Islet precursor cell (in vitro differentiated cells): Measurements from ENCODE around the gene DUSP18.
"Not testable (repeated sequence)": the region's sequence is repeated elsewhere in the genome, so short reads cannot be mapped to it uniquely, and the experiment has no call there.

Source experiments
- DNase-seq: peaks from one replicate; pipeline ENCODE4 v3.0.0-alpha.2; 2018

The DUSP18 gene

DNA sequence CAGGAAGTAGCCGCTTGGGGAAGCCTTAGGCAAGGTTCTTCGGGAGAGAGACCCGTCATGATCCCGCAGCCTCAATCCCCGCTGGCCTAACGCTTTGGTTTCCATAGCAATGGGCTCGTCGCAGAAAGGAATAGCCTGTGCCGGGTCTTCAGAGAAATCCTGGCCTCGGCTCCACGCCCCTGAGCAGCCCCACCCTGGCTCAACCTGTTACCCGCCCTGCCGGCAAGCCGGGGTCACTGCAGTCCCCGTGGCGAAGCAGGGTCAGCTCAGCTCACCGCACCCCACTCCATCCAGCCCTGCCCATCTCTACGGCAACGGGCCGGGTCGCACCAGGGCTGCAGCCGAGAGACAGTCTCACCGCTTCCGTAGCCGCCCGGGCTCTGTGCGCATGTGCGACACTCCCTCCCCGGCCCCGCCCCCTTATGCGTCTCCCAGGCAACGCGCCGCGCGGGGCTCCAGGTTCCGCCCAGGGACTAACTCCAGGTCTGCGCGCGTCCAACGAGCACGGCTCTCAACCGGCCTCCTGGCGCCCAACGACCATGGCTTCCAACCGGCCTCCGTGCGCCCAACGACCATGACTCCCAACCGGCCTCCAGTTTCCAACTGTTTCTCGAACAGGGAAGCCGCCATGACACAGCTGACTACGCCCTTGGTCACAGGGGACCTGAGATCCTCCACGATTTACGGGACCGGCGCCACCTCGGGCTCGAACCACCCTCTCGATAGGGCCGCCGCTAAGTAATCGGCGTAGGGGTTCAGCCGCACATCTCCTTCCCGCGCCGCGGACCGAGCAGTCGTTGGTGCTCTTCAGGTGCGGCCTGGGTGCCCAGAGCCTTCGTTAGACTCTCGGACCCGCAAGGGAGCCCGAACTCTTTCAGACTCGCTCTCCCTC lies at the start of gene DUSP18:
Gene DUSP18 (minus strand): TSS at position 382 of the 892 bp plus-strand sequence. CDS start 3,872 bp downstream, outside the sequence.
- DNase-seq: peak; percentile 97

GRCh38 chr22:30714062-30714461 lies 46.4 kb upstream of the DUSP18 start:
- DNase-seq: no peak

- no peak for DNase-seq
These were observed 44.4 kb upstream of the DUSP18 start for GRCh38 chr22:30712094-30712493.

- DNase-seq: not testable (repeated sequence)
These were observed 42.3 kb upstream of the DUSP18 start for GRCh38 chr22:30709980-30710379.

DNA sequence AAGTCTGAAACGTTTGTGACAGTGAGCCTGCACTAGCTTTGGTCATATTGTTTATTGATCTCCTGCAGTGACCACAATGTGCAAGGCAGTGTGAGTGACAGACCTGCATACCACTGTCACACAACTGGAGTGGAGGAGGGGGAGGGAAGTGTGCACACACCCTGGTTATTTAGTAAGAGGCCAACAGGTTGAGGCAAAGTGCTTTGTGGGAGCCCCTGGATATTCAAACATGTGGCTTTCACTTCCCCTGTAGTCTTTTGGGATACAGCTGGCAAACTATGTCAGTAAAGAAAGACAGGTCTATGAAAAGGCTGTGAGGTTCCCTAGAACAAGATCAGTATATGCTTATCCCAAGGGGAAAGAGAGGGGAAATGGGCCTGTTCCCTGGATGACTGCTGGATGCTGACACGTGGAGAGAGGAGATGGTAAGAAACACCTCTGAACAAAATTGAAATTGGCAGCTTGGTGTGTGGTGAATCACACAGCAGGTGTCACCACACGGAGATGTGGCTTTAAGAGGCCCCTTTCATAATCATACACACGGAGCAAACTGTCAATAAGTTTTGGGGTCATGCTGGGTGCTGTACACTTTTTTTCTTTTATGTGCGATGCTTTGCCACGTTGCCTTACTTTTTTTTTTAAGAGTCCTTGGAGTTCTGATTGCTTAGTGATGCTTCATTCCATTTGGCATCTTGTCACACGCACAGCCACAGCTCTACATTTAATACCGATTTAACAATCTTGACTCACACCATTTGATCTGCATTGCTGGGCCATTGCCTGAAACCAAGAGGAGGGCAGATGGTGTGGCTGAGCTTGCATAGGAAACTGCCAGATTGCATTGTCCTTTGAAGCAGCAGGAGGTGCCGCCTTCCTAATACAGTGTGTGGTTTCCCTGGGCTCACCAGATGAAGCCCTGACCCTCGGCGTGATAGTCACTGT lies 38.3 kb upstream of the DUSP18 start:
- no peak for DNase-seq

- peak; percentile 56 for DNase-seq
These were observed 37.3 kb upstream of the DUSP18 start for GRCh38 chr22:30704978-30705377.

- DNase-seq: no peak
These were observed 35.2 kb upstream of the DUSP18 start for GRCh38 chr22:30702856-30703255.

DNA sequence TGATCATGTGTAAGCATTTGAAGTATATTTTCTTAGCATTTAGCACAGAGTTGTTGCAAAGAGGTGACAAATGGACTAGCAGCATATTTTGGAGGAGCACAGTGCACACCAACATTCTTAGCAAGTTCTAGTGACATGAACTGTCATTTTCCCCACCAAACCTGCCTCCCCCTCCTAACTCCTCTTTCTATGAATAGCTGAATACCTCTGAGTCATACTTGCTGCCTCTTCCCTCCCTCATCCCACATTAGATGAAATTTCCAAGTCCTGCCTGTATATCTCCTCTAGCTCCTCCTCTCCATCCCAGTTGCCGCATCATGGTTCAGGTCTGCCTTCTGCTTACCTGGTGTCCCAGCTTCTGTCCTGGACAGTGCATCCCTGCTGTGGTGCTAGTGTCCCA lies 34.2 kb upstream of the DUSP18 start:
- no peak for DNase-seq

GRCh38 chr22:30697975-30698374 lies 30.3 kb upstream of the DUSP18 start:
- no peak for DNase-seq

- no peak for DNase-seq
These were observed 28.4 kb upstream of the DUSP18 start for GRCh38 chr22:30695871-30696655.

- no peak for DNase-seq
These were observed 27.7 kb upstream of the DUSP18 start for GRCh38 chr22:30695351-30695851.

DNA sequence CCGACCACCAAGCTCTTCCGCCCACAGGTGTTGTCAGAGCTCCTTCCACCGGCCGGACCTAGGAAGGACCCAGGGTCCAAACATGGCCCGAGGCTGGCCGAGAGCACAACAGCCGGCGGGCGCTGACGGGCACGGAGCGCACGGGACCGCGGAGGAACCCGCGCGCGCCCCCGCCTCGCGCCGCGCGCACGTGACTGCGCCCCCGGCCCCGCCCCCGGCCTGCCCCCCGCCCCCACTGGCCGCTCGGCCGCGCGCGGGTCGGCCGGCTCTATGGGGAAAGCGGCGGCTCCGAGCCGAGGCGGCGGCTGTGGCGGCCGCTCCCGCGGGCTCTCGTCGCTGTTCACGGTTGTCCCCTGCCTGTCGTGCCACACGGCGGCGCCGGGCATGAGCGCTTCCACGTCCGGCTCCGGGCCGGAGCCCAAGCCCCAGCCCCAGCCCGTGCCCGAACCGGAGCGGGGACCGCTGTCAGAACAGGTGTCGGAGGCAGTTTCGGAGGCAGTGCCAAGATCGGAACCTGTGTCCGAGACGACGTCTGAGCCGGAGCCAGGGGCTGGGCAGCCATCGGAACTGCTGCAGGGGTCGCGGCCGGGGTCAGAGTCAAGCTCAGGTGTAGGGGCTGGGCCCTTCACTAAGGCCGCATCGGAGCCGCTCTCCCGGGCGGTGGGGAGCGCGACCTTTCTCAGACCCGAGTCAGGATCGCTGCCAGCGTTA lies 27.1 kb upstream of the DUSP18 start, which contains the start of gene OSBP2:
Gene OSBP2 (plus strand): TSS at position 235 of the 711 bp plus-strand sequence. CDS start 36 bp downstream, at position 271.
- DNase-seq: peak; percentile 57

DNA sequence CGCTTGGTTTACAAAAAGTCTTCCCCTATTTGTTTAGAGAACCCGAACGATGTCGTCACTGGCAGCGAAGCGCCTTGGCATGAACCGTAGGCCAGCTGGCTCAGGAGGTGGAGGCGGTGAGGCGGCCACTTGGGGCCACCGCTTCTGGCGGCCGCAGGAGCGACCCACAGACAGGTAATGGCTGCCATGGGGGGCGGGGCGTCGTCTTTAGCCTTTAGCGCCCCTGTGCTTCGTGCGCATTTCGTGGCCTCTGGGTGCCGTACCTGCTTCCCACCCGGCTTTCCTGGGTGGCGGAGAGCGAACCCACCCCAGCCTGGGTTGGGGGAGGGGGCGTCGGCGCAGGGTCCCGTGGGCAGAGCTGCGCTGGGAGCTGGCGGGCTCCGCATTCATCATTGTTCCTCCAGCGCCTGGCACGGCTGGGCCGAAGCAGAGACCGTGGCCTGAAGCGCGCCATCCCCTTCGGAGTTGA lies 26.5 kb upstream of the DUSP18 start:
- peak; percentile 67 for DNase-seq

- DNase-seq: no peak
These were observed 23.5 kb upstream of the DUSP18 start for GRCh38 chr22:30691204-30691603.

GRCh38 chr22:30689622-30690021 lies 21.9 kb upstream of the DUSP18 start:
- no peak for DNase-seq

GRCh38 chr22:30687358-30687757 lies 19.7 kb upstream of the DUSP18 start:
- no peak for DNase-seq

DNA sequence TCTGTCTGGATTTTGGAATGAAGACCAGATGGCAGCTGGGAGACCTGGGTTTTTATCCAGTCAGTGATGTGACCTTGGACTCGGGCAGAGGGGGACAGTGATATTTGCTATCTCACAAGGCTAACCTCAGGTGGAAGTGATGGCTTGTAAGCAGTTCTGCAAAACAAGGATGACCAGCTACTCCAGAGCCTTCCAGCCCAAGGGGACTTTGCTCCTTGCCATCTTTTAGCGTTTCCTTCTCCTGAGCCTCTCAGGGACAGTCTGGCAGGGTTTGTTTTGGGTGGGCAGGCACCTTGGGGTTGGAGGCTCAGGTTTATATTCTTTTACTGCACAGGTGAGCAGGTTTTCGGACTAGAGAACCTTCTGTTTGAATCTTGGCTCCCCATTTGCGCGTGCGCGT lies 17.5 kb upstream of the DUSP18 start:
- DNase-seq: no peak

- DNase-seq: no peak
These were observed 14.2 kb upstream of the DUSP18 start for GRCh38 chr22:30681831-30682230.

DNA sequence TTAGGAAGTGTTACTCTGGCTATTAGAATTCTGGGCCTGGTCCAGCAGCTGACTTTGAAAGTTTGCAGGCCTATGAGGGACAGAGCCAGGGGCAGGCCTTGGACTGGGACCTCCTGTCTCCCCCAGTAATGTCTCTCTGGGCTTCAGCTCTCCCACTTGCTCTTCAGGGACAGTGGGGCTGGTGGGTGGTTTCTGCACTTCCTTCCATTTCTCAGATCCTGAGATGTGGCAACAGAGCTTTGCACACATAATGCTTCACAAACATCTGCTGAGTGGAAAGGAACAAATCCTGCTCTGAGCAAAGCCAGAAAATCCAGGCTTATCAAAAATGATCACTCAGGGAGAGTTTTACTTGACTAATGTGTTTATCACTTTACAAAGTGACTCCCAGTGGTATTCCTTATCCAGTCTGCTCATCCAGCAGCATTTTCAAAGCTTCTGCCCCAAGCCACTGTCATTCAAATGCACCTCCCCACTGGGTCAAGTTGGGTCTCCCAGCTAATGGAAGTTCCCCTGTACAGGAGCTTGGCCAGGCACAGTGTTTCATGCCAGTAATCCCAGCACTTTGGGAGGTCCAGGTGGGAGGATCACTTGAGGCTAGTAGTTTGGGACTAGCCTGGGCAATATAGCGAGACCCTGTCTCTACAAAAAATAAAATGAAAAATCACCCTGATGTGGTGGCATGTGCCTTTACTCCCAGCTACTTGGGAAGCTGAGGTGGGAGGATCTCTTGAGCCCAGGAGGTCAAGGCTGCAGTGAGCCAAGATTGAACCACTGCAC lies 13.5 kb upstream of the DUSP18 start:
- DNase-seq: no peak

- not testable (repeated sequence) for DNase-seq
These were observed 12.4 kb upstream of the DUSP18 start for GRCh38 chr22:30679895-30680690.
